HTERT RPE-1 (cell line): Measurements from ENCODE around the gene TFDP3.

Source experiments
- in situ Hi-C: fragments of 300-500 bp; cut with MboI; formaldehyde crosslinking; loops from 4 replicates; pipeline ENCODE4 v1.14.3; 2020; ENCODE audit warnings: low sequenced_read_pairs

TFDP3 gene

DNA sequence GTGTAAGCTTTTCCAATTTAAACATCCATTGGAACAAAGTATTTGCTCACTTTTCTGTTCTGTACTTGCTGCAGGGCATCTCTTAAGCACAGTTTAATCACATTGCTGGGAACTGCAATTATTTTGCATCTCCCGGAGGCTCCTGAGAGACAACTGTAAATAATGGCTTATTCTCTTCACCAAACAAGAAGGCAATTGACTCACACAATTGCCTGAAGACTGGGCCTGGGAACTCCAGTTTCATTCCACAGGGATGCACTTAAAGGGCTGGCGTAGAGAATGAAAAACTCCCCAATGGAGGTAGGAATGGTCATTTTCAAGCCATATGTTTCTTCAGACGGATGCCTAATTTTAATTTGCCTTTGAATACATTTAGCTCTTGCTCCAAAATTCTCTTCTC lies 29.5 kb downstream of the TFDP3 start:
- in situ Hi-C loops: no loop called here

DNA sequence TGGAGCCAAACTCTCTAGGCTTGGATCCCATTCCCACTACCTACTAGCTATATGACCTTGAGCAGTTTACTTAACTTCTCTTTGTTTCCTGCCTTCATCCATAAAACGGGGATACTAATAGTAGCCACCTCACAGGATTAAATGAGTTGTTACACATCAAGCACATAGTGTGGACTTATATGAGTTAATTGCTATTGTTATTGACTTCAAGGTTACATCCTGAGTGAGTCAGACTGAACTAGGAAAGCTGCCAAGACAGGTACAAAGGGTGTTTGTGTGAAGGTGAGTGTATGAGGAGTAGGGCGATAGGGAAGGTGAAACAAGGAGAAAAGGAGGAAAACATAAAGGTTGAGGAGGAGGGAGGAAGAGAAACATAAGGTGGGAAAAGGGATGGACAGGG lies 32.2 kb downstream of the TFDP3 start:
- in situ Hi-C loops: no loop called here

DNA sequence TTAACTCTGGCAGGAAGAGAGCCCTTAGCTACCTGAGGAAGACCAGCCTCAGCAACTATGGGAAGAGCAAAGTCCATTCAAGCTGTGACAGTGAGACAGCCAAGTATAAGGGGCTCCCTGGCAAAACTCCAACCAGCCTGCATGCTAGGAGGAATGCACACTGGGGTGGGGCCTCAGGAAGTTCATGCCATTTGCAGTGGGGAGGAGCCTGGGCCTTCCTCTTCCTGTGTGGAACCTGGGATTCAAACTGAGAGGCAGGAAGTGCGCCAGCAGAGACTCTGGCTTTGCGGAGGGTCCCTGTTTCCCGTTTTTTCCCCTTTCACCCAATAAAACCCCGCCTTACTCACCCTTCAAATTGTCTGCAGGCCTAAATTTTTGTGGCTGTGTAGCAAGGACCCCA lies 33.0 kb downstream of the TFDP3 start:
- in situ Hi-C loops: no loop called here

DNA sequence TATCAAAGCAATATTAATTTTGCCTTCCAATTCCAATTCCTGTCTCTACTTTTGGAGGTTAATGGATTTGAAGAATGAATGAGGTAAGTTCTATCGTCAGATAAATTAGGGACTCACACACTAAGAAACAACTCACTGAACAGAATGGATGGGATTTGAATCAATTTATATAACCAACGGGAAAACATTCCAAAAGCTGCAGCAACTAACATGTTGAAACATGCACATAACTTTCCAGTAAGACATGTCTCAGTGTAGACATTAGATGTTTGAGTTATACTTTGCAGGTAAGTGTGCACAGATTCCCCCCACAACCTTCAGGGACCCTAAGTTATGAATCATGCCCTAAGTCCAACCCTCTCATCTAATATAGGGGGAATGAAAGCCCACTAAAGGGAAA lies 34.3 kb downstream of the TFDP3 start:
- in situ Hi-C loops: no loop called here

DNA sequence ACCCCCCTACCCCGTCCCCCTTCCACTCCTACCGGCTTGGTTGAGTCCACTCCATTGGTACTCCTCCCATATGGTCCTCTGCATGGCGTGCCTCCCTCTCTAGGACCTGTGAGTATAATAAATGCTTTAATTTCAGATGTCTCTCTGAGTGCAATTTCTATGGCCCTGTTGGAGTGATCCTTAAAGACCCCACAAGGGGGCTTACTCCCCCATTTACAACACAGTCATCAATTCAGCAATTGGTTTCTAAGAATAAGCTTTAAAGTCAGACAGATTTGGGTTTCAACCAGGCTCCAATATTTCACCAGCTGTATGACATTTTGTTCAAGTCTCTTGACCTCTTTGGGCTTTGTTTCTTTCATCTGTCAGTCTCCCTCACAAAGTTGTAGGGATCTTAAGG lies 38.7 kb downstream of the TFDP3 start:
- in situ Hi-C loops: no loop called here

DNA sequence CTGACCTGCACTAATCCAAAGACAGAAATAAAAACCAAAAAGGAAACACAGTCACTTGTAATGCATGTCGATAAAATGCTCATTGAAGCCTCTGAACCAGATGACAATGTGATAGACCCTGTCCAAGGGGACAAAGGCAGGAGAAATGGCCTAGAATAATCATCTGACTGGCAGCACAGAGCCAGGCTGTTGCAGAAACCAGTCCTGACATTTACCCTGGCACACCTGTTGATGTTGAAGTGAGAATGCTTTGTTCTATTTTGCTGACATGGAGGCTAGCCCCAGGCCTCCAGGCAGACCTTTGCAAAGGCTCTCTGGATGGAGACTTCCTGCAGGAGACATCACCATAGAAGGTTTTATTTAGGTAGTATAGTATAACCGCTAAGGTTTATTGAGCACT lies 41.0 kb downstream of the TFDP3 start:
- in situ Hi-C loops: no loop called here

DNA sequence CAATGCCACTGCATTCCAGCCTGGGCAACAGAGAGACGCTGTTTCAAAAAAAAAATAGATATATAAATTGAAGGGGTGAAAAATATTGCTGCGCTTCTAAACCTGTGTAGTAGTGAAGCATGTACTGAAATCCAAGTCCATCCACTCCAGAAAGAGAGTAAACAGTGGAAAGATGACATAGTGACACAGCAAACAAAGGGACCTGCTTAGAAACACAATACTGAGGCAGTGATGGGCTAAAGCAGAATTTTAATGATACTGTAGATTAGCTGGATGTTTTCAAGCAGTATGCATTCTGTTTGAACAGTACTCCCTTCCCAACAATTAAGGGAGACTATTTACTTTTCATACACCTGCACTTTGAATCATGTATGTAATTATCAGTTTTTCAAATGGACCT lies 42.5 kb downstream of the TFDP3 start:
- in situ Hi-C loops: no loop called here

DNA sequence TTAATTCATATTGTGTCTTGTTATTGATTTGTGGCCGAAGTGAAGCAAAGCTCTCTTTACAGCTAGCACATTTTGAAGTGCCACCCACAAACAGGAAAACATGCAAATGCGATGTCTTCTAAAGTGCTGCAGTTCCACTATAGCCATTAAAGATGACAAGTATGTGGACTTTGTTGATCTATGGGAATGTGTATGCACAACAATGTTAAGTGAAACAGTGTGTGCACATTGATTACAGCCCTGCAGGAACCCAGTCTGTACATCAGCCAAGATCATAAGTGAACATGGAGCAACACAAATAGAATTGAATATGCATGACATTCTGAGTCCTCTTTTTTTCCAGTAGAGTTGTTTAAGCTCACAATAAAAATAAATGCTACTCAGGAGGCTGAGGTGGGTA lies 43.0 kb downstream of the TFDP3 start:
- in situ Hi-C loops: no loop called here

DNA sequence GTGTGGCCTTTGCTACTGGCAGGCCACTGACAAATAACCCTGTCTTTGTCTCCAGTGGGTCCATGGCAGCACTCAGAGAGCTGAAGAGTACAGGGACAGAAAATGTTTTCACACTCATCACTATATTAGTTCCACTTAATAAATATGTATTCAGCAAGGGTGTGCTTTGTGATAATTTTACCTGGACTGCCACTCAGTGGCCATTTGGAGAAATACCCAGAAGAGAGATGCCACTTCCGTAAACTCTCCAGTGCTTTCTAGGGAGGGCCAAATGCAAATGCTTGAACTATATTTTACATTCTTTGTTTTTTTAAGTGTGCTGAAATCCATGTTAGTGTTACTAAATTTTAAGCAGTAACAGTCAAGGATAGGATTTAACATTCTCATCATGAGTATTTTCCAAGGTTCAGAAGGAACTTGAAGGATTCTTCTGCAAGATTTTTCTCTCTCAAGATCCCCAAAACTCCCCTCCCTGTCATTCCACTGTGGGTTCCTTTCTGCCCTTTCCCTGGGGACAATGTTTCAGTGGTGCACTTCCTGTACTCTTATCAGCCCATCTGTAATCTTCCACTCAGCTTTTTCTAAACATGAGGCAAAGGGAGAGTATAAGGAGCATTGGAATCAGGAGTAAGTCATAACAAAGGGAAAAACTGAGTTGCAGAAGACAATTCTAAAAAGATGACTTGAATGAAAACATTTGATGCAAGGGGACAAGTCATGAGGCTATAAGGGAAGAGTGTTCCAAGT lies 46.0 kb downstream of the TFDP3 start:
- in situ Hi-C loops: no loop called here
